ENCODE results near the gene KCNQ1. TPM values are rescaled to one million over a fixed set of nuclear protein-coding genes. Genes with fewer than 3 reads are reported as not detected.

The KCNQ1 gene
- total and polyA plus RNA-seq, 9 of the 15 experiments (the other 6 are each of a cell fraction or from before 2014, with no cell fraction given), result 0.44 TPM; not detected in 8

- WGBS (ENCODE audit: insufficient coverage, low coverage, missing lambda C conversion rate), result 45% methylated on average over 21 of the region's 22 CpGs
- Histone ChIP-seq H3K4me1 (replicated peaks in 1 of 2; ENCODE audit: control insufficient read depth in 2 of 2, insufficient read depth in 2 of 2, low read length in 2 of 2) (peaks cover 0 to 16% of the 10 kb centered on the region in 2 experiments; a peak in 2 of 5 replicates), H3K79me2 (ENCODE audit: control insufficient read depth, insufficient read depth, low read length) (no peaks in the 10 kb centered on the region), H3K9me3 (replicated peaks; ENCODE audit: control insufficient read depth, insufficient read depth, low read depth, low read length) (peaks cover 8% of the 10 kb centered on the region), H3K27me3 (ENCODE audit: control insufficient read depth in 2 of 2, insufficient read depth in 2 of 2, low read length in 2 of 2) (peaks cover 5 to 37% of the 10 kb centered on the region in 2 experiments; a peak in 4 of 5 replicates), H2AFZ (ENCODE audit: low read depth, low read length) (no peak overlapping the region), H3K4me3 (no peak overlapping the region), H3K9me1 (ENCODE audit: control insufficient read depth, insufficient read depth, low read length) (no peaks in the 10 kb centered on the region), H3K36me3 (ENCODE audit: control insufficient read depth, insufficient read depth, low read length) (no peaks in the 10 kb centered on the region), H3K9ac (ENCODE audit: insufficient read depth in 1 of 2, low read depth in 2 of 2, low read length in 2 of 2) (0 out of 4 replicates have a peak overlapping the region, but pooled peaks of 1 of the 2 experiments have one; percentile 35), H4K20me1 (replicated peaks; ENCODE audit: control insufficient read depth, insufficient read depth, low read length) (no peaks in the 10 kb centered on the region), H3K4me2 (ENCODE audit: insufficient read depth, low read length) (no peak overlapping the region), H3K27ac (ENCODE audit: extremely low read depth, low read depth, low read length) (no peak overlapping the region)
- BruUV-seq (replicated peaks), result no TSS peak
- CTCF ChIA-PET (ENCODE audit: low intra/inter-chr PET ratio), result no interaction called here
- no peak for FAIRE-seq
- peak in 2 of 4 experiments; percentile 32 for DNase-seq (ENCODE audit: extremely low read depth in 1 of 4, low spot score in 3 of 4)
- no peak; the same call in 2 of the 3 replicates for ATAC-seq
- in situ Hi-C loops (cut with MboI) (no loop called here), intact Hi-C loops (cut with micrococcal nuclease) (no loop called here)
- POLR2A ChIA-PET, result interaction anchor here (0.6 kb wide), 1 partner anchor 9 kb away, joined by 3 read pairs; no protein-coding TSS in a partner anchor
- peak in 1 of 2 experiments; percentile 11 for TF ChIP-seq E2F6 (IDR thresholded peaks at IDR 0.05; ENCODE audit: borderline replicate concordance in 1 of 2, extremely low read depth in 1 of 2, insufficient read depth in 1 of 2, insufficient read length in 1 of 2, low read depth in 1 of 2, low read length in 1 of 2, poor library complexity in 1 of 2, severe bottlenecking in 1 of 2)
- TF ChIP-seq, protein P1, sequence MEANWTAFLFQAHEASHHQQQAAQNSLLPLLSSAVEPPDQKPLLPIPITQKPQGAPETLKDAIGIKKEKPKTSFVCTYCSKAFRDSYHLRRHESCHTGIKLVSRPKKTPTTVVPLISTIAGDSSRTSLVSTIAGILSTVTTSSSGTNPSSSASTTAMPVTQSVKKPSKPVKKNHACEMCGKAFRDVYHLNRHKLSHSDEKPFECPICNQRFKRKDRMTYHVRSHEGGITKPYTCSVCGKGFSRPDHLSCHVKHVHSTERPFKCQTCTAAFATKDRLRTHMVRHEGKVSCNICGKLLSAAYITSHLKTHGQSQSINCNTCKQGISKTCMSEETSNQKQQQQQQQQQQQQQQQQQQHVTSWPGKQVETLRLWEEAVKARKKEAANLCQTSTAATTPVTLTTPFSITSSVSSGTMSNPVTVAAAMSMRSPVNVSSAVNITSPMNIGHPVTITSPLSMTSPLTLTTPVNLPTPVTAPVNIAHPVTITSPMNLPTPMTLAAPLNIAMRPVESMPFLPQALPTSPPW (CRISPR knock-in tag; IDR thresholded peaks at IDR 0.05), result 0 out of 2 replicates have a peak, but pooled peaks have one; percentile 15
- TF ChIP-seq ZNF280B (CRISPR knock-in tag; IDR thresholded peaks at IDR 0.05), result no peak
- peak; percentile 27; the same call in 1 of the 2 replicates for TF ChIP-seq L3MBTL2 (IDR thresholded peaks at IDR 0.05)
These were observed 380.6 kb downstream of the KCNQ1 start for GRCh38 chr11:2825261-2825888.
